Measurements from ENCODE around the gene SELENBP1.
A peak's percentile ranks its signal among the peaks of the same experiment; 100 is the strongest.
"Not testable (repeated sequence)": the region's sequence is repeated elsewhere in the genome, so short reads cannot be mapped to it uniquely, and the experiment has no call there.

Gene SELENBP1

DNA sequence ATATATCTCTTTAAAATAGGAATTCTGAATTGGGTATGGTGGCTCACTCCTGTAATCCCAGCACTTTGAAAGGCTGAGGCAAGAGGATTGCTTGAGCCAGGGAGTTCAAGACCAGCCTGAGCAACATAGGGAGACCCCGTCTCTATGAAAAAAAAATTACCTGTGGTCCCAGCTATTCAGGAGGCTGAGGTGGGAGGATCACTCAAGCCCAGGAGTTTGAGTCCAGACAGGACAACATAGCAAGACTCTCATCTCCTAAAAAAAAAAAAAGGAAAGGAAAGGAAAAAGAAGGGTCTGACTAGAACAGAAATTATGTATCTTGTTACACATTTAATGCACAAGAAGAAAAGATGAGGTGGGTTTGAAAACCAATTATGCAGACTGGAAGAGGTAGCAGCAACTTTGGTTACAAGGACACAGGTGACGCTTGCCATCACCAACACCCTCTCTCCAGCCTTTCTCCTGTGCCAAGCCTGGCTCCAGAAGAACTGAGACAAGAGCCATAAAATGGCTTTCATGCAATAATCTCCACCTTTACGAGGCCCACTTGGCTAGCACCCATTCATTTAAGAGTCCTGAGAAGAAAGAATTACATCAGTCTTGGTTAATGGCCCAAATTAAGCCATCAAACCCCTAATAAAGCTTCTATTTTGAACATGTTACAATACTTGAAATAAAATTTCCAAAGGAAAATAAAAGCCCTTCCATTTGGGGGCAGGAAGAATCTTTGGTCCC, 4.8 kb upstream of the SELENBP1 start:
- DNase-seq: no peak

DNA sequence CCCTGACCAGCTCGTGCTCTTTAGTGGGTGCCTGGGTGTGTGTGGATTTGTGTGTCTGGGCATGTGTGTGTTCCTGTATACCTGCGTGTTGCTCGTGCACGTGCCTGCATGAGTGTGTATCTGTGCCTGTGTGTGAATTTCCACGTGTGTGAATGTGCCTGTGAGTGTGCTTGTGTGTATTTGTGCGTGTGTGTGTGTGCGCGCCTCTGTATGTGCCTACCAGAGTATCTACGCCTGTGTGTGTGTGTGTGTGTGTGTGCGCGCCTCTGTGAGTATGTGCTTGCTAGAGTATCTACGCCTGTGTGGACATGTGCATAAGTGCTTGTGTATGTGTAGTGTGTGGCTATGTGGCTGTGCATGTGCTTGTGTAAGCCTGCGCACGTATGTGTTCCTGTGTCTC, 691 bp upstream of the SELENBP1 start:
- no peak for DNase-seq

DNA sequence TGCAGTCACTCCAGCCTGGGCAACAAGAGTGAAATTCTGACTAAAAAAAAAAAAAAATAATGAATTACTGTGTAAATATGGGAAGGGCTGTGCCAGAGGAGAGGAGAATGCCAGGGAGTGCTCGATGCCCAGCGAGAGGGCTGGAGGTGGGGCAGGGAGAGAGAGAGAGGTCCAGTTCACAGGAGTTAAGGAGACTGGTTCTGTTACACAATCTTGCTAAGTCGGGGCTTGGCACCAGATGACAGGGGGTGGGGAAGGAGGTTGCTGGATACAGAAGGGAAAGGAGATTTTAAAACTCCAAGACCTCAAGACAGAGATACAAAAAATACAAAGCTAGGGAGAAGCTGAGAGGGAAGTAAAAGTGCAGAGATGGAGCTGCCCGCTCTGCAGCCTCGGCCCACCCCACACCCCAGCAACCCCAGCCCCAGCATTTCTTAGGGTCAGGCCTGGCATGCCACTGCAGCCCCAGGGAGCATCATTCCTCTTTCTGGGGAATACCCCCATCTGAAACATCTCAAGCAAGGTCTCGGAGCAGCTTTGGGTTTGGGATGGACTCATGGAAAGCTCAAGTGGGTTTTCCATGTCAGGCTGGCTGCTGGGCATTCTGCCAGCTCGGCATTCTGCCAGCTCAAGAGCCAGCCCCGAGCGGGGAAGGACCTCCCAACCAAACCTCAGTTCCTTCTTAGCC, 991 bp downstream of the SELENBP1 start:
- DNase-seq: no peak

DNA sequence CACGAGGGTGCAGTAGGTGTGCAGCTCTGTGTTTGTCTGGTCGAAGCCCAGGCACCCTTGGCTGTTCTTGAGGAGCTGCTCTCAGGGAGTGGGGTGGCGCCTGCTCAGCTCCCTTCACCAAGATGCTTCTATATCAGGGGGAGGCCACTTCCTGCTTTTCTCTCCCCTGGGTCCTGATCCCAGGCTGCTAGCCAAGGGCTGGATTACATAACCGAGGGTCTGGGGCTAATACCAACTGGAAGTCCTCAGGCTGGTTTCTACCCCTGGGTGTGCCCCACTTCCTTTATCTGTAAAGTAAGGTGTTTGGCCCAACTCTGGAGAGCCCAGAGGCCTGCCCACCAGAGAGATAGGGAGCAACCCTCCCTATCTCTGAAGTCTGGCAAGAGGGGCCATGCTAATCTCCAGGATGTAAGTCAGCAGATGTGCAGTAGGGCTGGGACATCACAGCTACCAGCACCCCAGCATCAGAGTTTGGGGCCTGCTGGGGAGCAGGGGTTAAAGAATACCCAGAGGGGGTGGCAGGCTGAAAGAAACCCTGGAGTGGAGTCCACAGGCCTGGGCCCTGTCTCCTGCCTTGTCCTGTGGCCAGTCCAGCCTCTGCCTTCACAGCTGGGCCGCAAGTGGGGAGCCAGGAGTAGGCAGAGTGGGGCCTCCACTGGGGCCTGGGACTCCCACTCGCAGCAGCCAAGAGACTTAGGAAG, 2.1 kb downstream of the SELENBP1 start:
- no peak for DNase-seq

DNA sequence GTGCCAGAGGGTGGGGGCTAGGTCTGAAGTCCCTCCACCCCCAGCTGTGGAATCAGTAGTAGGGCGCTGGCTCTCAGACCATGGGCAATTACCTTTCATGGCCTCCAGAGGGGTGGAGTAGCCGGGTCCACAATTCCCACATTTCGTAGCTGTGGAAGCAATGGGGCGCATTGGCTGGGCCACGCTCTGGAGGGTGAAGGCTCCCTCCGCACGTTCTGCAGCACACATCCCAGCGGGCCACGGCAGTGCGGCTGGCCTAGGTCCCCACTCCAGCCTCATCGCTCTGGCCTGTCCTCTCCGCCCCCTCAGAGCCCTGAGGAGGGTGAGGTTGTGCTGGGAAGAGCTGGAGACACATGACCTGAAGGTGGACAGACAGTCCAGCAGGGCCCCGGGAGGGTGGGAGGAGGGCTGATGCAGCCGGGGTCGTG, 2.9 kb downstream of the SELENBP1 start:
- DNase-seq: no peak

DNA sequence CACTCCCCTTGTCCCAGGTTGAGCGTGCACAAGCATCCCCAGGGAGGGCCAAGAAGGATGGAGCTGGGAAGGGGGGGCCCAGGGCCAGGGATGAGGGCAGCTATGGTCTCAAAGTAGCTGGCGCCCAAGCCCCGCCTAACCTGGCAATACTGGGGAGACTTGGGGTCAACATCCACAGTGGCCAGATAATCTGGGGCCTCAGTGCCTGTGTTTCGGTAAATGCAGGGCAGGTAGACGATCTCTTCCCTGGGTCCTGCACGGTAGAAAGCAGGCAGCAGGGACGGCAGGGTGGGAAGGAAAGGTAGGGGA, 3.2 kb downstream of the SELENBP1 start:
- DNase-seq: no peak

DNA sequence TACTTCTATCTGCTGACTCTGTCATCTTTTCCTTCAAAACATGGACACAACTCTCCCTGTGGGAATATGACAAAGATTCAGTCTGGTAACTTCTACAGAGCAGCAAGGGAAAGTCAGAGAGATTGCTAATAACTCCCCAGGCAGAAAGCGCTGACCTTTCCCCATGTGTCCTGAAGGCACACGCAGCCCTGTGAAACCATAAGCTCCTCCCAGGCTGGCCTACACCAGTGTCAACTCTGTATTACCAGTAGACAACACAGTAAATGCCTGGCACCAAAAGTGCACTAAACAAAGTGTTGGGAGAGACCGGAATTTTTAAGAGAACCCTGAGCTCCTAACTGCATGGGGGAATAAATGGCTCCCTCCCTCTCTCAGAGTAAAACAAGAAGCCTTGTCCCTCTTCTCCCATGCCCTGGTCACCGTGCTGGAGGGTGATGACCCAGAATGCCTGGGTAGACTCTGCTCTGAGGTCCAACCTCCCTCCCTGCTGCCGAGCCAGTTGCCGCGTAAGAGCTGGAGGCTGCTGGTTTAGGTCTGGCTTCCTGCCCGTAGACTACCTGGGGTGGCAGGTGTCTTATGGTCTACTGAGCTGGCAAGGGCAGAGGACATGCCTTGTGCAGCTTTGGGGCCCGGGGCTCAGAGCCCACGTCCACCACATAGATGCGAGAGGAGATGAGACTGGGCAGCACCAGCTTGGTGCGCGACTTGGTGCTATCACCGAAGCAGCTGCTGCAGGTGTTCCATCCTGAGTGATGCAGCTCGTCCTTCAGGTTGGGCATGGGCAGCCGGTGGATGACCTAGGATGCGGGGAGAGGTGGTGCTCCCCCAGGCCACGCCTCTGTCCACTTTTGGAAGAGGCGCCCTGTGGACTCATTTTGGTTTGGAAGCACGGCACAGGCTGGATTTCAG, 3.9 kb downstream of the SELENBP1 start:
- DNase-seq: no peak

DNA sequence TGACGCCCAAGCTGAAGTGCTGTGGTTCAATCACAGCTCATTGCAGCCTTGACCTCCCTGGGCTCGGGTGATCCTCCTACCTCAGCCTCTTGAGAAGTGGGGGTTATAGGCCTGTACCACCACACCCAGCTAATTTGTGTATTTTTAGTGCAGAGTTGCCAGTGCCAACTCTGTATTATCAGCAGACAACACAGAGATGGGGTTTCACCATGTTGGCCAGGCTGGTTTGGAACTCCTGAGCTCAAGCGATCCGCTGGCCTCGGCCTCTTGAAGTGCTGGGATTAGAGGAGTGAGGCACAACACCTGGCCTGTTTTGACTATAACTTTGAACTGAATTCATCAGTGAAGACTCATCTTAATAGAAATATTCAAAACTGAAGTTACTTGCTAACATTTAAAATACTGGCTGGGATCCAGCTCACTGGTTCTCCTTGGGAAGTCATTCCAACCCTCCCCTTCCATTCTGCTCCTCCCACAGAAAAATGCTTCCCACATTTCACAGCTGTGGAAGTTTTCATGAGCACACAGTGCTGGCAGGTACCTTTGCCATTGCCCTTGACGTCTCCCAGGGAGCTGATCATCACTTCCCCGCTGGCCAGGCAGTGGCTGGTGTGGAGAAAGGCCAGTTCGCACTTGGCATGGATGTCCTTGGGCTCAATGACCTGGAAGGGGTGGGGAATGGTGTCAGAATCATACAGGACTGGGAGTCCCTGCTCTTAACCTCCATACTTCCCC, 4.7 kb downstream of the SELENBP1 start:
- DNase-seq: no peak

DNA sequence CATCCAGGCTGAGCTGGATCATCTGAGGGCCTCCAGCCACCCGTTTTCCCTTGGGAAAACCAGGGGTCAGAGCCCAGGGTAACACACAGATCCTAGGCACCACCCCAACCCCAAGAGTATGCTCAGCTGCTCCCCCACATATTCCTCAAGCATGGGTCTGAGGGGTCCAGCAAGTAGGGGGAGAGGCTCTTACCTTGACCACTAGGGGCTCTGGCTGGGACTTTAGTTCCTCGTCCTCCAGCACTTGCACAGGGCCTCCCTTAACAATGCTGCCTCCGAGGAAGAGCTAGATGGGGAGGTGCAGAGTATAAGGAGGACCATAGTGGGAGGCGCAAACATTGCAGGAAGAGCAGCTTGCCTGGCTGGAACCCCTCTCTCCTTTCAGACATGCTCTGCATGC, 7.5 kb downstream of the SELENBP1 start:
- no peak for DNase-seq

DNA sequence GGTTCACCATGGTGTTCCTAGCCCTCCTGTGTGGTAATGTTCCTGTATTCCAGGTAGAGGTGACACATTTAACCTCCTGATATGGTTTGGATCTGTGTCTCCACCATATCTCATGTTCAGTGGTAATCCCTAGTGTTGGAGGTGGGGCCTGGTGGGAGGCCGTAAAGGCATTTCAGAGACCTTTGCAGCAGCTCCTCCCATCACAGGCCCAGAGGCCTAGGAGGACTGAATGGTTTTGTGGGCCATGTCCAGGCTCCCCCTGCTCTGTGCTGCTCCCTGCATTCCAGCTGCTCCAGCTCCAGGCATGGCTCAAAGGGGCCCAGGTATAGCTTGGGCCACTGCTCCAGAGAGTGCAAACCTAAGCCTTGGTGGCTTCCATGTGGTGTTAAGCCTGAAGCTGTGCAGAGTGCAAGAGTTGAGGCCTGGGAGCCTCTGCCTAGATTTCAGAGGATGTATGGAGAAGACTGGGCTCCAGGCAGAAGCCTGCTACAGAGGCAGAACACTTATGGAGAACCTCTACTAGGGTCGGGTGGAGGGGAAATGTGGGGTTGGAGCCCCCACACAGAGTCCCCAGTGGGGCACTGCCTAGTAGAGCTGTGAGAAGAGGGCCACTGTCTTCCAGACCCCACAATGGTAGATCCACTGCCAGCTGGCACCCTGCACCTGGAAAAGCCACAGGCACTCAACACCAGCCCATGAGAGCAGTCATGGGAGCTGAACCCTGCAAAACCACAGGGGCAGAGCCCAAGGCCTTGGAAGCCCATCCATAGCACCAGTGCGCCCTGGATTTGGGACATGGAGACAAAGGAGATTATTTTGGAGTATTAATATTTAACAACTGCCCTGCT, 10.0 kb downstream of the SELENBP1 start:
- no peak for DNase-seq

DNA sequence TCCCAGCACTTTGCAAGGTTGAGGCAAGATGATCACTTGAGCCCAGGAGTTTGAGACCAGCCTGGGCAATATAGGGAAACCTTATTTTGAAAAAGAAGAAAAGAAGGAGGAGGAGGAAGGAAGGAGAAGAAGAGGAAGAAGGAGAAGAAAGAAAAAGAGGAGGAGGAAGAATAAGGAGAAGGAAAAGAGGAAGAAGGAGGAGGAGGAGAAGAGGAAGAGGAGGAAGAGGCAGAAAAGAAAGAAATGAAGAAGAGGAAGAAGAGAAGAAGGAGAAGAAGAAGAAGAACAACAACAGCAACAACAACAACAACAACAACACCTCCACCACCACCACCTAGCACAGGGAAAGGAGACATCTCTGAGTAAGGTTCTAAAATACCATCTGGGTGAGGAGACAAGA, 10.6 kb downstream of the SELENBP1 start:
- no peak for DNase-seq

DNA sequence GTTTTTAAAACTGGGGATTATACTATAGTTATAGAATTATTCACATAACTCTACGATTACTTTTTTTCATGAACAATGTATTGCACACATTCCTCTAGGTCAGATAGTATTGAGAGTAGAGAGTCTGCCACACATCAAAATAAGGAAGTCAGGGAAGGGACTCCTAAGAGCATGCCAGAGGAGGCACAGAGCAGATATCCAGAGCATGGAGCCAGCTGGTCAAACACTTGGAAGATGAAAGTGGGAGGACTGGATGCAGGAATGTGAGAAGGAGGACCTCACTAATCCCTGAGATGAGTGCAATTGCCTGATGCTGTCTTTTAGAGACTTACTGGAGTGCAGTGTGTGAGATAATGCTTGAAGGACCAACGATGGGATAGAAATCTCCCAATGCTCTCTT, 15.8 kb downstream of the SELENBP1 start:
- DNase-seq: no peak

DNA sequence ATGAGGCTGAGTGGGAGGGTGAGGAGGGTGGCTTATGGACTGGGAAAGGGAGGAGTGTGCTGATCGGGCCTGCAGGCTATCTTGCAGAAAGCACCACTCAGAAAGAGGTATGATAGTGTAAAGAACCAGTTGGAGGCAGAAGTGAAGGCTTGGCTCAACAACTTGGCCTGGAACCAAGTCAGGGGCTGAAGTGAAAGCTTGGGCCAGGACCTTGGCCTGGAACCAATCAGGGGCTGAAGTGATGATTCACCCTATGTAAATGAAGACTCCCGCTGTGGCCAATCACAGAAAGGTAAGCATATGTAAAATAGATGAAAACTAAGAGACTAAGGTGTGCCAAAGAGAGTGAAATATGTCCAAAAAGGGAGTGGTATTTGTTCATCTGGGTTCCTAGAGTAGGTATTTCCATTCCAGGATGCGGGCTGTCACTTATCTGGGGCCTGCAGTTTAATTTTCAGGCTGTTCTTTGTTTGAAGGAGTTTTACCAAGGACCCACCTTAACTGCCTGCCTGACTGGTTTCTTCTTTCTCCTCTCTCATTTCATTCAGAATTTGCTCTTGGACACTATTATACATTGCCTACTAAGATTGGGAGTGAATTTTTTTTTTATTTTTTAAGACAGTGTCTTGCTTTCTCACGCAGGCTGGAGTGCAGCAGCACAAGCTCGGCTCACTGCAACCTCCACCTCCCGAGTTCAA, 20.3 kb downstream of the SELENBP1 start:
- no peak for DNase-seq

DNA sequence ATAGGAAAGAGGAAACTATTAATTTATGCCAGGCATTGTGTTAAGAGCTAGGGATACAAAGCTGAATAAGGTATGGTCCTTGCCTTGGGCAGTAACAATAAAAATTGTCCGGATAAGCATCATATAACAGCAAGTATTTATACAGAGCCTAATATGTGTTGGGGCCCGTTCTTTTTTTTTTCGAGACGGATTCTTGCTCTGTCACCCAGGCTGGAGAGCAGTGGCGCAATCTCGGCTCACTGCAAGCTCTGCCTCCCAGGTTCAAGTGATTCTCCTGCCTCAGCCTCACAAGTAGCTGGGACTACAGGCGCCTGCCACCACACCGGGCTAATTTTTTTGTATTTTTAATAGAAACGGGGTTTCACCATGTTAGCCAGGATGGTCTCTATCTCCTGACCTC, 22.2 kb downstream of the SELENBP1 start:
- not testable (repeated sequence) for DNase-seq

DNA sequence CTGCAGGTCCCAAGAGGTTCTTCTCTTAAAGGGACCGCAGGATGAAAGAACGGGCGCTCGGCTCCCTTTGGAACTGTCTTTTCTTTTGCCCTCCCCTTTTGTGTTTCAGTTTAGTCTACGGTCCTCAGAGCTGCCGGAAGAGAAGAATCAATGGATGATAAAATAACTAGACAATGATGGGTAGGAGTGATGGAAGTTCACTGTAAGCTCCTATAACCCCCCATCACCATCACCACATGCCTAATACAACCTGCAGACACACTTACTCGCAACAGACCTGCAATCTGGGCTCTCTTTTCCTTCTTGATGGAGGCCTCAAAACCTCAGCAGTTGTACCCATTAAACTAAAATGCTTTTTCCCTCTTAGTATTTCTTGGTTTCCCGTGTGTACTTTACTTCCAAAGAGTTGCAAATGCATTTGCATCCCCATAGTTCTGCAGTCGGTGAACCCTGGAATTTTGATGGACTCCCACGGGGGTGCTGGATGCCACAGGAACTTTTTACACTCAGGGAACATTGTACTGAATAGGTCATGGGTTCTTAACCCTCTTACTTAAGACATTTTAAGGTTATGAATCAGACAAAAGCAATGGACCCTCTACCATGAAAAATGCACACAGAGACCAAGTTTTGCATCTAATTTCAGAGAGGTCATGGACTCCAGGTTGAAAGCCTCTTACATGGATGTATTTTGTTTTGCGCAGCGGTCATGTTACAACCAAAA, 24.8 kb downstream of the SELENBP1 start:
- DNase-seq: no peak

DNA sequence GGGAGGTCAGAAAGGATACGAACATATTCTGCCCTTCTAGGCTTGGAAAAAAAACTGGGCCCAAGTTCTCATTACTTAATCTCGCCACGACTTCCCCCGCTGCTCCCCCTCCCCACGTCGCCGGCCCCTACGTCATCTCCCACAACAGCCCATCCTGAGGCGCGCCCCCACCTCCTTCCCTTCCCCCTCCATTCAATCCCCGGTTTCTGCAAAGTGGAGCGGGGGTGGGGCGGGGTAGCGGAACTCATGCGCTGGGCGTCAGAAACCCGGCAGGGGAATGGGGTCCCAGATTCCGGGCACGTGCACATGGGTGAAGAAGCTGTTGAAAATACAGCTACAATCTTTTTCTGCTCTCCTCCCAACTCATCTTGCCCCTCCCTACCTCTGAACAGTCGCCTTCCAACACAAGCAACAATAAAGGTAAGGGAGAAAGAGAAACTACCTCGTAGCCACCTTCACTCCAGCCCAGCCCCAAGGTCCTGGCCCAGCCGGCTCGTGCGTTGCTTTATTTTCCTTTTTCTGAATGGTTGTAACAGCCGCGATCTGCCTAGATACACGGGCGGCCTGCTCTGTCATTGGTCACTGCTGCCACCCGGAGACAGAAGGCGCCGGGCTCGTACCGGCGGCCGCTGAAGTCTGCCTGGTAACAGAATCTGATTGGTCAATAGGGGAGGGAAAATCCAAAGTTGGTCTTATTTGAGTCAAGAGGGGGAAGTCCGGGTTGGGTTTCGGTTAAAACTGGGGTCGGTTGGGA, 25.6 kb downstream of the SELENBP1 start, which contains the start of gene RFX5:
RFX5 (minus strand) TSS at position 484 of the 754 bp plus-strand sequence. CDS start 932 bp downstream, outside the sequence.
- peak; percentile 83 for DNase-seq

DNA sequence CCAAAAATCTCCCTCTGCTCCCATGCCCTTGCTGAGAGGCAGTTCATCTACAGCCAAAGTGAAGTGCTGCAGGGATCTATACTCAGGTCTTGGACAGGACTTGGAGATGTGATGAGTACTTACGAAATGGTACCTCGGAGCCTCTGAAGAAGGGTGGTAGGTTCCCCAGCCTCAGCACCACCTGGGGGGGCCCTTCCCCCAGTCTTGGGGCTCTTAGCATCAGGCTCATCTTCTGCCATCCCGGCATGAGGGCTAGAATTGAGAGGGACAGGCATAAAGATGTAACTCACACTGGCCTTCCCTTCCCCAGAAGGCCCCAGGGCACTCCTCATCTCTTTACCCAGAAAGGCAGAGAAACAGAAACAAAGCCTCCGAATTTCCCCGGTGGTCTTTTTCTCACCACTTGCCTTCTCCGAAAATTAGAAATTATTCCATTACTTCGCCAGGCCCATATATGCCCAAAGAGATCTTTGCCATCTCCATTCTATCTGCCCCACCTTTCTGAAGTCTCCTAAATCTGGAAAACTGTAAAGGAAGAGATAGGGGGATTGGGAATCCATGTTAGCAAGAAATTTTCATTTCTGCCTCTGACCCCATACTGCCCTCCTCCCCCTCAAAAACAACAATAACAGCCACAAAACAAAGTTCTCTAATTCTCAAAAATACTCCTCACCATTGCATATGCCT, 26.3 kb downstream of the SELENBP1 start:
- no peak for DNase-seq

DNA sequence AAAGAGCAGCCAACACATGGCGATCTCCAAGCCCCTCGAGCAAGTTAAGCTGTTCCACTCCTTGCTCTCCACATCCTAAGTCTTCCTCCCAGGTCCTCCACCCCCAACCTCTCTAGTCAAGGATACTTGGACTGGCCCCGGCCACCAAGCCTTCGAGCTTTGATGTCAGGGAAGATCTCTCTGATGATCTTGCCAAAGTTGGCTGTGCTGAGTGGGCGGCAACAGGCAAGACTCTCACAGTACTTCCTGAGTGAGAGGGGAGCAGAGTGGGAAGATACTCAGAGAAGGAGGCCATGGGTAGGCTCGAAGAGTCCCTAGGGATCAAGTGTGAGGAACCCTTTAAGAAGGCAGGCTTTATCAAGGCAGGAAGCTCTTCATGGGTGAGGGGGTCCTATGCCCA, 28.2 kb downstream of the SELENBP1 start:
- DNase-seq: no peak

DNA sequence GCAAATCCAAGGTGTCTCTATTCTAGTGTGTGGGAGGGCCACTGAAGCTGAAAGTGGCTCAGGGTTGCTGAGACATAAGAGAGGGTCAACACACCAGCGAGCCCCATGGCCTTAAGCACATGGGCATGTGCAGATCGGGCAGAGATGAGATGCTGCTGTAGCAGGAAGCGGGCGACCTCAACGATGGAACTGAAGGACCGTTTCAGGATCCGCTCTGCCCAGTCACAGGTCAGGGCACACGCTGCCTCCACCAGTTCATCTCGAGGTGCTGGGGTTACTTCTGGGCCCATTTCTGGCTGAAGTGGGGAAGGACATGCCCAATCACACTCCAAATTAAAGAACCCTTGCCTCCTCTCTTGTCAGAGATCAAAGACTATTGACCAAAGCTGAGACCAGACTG, 28.9 kb downstream of the SELENBP1 start:
- DNase-seq: no peak

Measured in activated T-cell treated with anti-CD3 and anti-CD28 coated beads for 4 hours (primary cell).